RCC 7860 (cell line): ENCODE data around the gene TMCO1.
"Not testable (repeated sequence)": the region's sequence is repeated elsewhere in the genome, so short reads cannot be mapped to it uniquely, and the experiment has no call there.

Experiments
- DNase-seq: peaks from one replicate; pipeline ENCODE4 v3.0.0-alpha.2; 2015; ENCODE audit warnings: low spot score
- FAIRE-seq: peaks from 2 replicates; lab custom pipeline; 2012; peaks lifted over from hg19 to GRCh38; lab: Jason Lieb, UNC

Gene TMCO1

DNA sequence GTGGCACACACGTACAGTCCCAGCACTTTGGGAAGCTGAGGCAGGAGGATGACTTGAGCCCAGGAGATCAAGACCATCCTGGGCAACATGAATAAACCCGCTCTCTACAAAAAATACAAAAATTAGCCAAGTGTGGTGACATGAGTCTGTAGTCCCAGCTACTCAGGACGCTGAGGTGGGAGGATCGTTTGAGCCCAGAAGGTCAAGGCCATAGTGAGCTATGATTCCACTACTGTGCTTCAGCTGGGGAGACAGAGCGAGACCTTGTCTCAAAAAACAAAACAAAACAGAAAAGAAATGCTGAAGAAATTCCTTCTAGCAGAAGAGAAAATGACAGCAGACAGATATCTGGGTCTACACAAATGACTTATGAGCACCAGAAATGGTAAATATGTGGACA lies 80.6 kb downstream of the TMCO1 start:
- FAIRE-seq (no peak), DNase-seq (no peak)

DNA sequence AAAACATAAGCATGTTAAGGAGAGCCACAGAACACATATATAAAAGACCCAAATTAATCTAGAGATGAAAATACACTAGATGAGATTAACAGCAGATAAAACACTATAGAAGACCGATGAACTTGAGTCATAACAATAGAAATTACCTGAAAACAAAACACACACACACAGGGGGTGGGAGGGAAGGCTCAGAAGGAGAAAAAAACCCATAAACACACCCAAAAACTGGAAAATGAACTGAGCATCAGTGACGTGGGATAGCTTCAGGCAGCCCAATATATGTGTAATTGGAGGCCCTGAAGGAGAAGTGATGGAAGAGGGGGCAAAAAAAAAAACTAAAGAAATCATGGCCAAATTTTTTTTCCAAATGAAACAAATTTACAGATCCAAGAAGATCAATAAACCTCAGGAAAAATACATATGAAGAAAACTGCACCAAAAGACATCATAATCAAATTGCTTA lies 81.7 kb downstream of the TMCO1 start:
- no peak for FAIRE-seq

DNA sequence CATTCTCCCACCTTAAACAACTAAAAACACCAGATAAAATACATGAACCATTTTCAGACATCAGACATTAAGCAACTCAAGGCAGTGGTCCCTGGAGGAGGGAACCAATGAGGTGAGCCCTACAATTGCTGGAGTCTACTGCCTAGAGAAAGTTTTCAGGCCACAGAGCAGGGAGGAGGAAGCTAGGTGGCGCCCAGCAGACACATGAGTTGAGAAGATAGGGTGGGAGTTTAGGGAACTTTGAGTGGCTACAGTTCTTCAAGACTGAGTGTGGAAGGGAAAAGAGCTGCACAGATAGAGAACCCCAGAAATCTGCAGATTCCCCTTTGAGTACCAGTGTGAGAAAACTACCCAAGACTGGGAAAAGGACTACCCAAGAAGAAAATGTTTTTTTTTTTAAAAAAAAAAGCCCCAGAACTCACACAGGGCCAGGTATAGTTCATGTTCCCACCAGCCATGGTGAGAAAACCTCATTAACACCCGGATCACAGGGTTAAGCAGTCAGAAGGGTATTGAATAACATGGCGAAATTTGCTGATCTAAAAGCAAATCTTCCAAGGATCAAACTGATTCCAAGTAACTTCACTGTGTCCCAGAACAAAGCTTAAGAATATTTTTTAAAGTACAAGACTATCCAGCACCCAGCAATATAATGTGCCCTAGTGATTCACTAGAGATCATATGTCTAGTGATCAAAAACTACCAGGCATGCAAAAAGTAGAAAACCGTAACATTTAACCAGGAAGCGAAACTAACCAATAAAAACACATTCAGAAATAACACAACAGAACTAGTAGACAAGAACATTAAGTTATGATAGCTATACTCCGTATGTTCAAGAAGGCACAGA lies 82.3 kb downstream of the TMCO1 start:
- FAIRE-seq (no peak), DNase-seq (no peak)

More for the DNA sequence above, 81.7 kb downstream of the TMCO1 start:
- DNase-seq: no peak

DNA sequence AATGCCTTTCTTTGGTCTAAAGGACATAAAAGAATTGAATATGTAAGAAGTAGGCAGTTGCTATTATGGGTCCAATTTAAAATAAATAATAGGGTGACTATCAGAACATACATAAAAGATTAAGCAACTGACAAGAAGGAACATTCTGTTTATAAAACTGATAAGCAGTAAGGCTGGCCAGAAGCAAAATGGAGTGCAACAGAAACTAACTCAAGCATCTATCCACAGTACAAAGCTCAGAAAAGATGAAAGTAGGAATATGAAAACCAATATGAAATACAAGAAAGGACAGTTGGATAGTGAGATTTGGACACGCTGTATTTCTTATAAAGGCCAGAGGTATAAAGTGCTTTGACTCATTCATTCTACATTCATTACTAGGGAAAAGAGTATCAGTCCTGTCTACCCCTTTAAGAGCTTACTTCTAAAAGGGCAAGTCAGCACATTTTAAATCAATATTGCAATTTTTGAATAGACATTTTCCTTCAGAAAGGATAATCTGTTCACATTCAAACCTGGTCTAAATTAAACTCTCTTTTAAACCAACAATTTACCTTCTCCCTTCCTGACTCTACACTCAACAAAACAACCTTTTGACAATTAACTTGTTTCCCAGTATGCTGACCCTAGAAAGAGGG lies 84.7 kb downstream of the TMCO1 start:
- no peak for DNase-seq
- no peak for FAIRE-seq

DNA sequence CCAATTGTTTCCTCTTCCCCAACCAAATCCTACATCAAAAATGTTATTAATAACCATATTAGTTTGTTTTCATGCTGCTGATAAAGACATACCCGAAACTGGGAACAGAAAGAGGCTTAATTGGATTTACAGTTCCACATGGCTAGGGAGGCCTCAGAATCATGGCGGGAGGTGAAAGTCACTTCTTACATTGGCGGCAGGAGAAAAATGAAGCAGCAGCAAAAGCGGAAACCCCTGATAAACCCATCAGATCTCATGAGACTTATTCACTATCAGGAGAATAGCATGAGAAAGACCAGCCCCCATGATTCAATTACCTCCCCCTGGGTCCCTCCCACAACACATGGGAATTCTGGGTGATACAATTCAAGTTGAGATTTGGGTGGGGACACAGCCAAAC lies 87.9 kb downstream of the TMCO1 start:
- not testable (repeated sequence) for FAIRE-seq, DNase-seq

DNA sequence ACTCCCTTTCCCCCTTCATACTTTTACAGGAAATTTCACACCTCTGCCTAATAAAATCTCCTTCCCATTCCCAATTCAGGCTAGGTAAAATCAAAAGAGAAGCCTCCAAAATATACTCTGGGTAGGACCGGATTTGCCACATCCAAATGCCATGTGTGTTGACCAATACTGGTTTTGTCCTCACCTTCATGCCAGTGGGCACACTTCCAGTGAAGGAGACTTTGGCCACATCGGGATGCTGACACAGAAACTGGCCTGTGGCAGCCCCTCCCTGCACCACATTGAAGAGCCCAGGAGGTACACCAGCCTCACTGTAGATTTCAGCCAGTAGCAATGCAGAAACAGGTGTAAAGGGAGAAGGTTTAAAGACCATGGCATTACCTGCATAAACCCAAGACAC lies 88.4 kb downstream of the TMCO1 start:
- FAIRE-seq: no peak
- no peak for DNase-seq

DNA sequence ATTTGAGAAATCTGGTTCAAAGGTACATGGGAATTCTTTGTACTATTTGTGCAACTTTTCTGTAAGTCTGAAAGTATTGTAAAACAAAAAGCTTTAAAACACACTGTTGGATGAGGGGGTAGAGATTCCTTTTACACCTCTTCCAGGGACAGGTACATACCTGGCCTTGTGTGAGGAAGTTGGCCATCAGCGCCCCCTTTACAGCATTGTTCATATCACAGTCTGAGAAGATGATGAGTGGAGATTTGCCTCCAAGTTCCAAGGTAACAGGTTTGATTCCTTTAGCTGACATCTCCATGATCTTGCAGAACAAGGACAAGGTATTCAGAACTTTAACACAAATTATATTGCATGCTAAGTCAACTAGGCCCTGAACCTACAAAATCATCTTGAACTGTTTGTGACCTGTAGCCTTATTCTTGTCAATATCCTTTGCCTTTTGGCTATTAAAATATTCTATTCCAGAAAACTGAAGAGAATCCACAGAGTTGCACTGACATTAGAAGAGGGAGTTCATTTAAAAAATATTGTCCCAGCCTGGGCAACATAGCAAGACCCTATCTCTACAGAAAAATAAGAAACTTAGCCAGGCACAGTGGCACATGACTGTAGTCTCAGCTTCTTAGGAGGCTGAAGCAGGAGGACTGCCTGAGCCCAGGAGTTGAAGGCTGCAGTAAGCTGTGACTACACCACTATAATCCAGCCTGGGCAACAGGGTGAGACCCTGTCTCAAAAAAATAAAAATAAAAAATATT lies 89.2 kb downstream of the TMCO1 start:
- DNase-seq (no peak), FAIRE-seq (no peak)

DNA sequence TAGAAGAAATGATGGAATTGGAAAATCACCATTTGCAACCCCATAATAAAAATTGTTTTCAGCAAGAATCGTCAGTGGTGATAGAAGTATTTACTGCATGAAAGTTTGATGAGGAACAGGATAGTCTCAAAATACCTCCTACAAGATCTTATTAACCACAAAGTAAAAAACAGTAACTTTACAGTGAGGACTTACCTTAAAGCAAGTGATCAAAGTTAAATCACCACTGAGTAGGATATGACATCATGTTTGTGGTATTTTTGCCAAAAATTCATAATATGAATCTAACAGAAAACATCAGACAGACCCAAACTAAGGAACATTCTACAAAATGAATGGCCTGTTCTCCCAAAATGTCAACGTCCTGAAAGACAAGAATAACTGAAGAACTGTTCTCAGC lies 90.2 kb downstream of the TMCO1 start:
- FAIRE-seq (no peak), DNase-seq (no peak)
